ENCODE data around the gene C1orf21. TPM values are rescaled to one million over a fixed set of nuclear protein-coding genes. Genes with fewer than 3 reads are reported as not detected.

Gene C1orf21
- total RNA-seq, 1 experiment from 2014 or later, result 28.5 TPM

GRCh38 chr1:184542291-184542690, 155.5 kb downstream of the C1orf21 start (continued):
- TF ChIP-seq ARID4B (CRISPR knock-in tag; IDR thresholded peaks at IDR 0.05; ENCODE audit: borderline replicate concordance) (no peak), NFATC4 (CRISPR knock-in tag; IDR thresholded peaks at IDR 0.05) (no peak), E2F4 (CRISPR knock-in tag; IDR thresholded peaks at IDR 0.05; ENCODE audit: borderline replicate concordance, low read depth) (no peak), TEAD4 (CRISPR knock-in tag; IDR thresholded peaks at IDR 0.05) (no peak), ZNF121 (CRISPR knock-in tag; IDR thresholded peaks at IDR 0.05) (no peak), CREM (CRISPR knock-in tag; IDR thresholded peaks at IDR 0.05) (no peak), JUN (CRISPR knock-in tag; IDR thresholded peaks at IDR 0.05) (no peak), ZNF423 (CRISPR knock-in tag; IDR thresholded peaks at IDR 0.05) (no peak)
- TF ChIP-seq, protein P1, sequence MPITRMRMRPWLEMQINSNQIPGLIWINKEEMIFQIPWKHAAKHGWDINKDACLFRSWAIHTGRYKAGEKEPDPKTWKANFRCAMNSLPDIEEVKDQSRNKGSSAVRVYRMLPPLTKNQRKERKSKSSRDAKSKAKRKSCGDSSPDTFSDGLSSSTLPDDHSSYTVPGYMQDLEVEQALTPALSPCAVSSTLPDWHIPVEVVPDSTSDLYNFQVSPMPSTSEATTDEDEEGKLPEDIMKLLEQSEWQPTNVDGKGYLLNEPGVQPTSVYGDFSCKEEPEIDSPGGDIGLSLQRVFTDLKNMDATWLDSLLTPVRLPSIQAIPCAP (CRISPR knock-in tag; IDR thresholded peaks at IDR 0.05), result no peak

DNA sequence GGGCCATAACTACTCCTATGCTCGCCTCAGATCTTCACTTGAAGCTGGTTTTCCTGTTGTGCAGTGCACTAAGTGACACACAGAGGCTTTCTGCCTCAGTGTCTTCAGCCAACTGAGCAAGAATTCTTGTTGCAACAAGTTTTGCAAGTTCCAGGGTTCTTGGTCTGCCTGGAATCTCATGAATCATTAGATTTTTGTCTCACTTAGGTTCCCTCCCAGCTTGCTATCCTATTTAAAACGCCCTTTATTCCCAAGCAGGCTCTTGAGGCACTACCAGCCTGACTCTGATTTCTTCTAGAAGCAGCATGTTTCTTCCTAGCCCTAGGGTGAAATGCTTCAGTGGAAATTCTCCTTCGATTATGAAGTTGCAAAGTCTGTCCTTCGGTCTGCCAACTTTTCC, 158.8 kb downstream of the C1orf21 start:
- H3K27ac Mint-ChIP-seq, result no peak overlapping the region
- POLR2A ChIA-PET, result no interaction called here
- no peaks in the 10 kb centered on the region for H3K36me3 Mint-ChIP-seq
- CTCF ChIA-PET, result interaction anchor here (1.2 kb wide), 1 partner anchor 118 kb away, joined by 3 read pairs; no protein-coding TSS in a partner anchor
- no peaks in the 10 kb centered on the region for H3K9me3 Mint-ChIP-seq
- no peak for ATAC-seq
- DNase-seq (ENCODE audit: low spot score), result no peak
- H3K4me3 Mint-ChIP-seq, result no peak overlapping the region
- peaks cover 10% of the 10 kb centered on the region for H3K4me1 Mint-ChIP-seq
- no peaks in the 10 kb centered on the region for H3K27me3 Mint-ChIP-seq (ENCODE audit: low read depth)
- TF ChIP-seq FOXP1 (CRISPR knock-in tag; IDR thresholded peaks at IDR 0.05; ENCODE audit: borderline replicate concordance) (no peak), NR2C2 (CRISPR knock-in tag; IDR thresholded peaks at IDR 0.05) (no peak), ZNF121 (CRISPR knock-in tag; IDR thresholded peaks at IDR 0.05) (no peak), ZNF396 (CRISPR knock-in tag; IDR thresholded peaks at IDR 0.05; ENCODE audit: borderline replicate concordance) (no peak), ARID4B (CRISPR knock-in tag; IDR thresholded peaks at IDR 0.05; ENCODE audit: borderline replicate concordance) (no peak), E2F1 (CRISPR knock-in tag; IDR thresholded peaks at IDR 0.05) (no peak), MAX (CRISPR knock-in tag; IDR thresholded peaks at IDR 0.05) (no peak), HMGA2 (CRISPR knock-in tag; IDR thresholded peaks at IDR 0.05) (no peak), GRHL2 (CRISPR knock-in tag; IDR thresholded peaks at IDR 0.05; ENCODE audit: insufficient replicate concordance, severe bottlenecking) (no peak)
- TF ChIP-seq, protein P2, sequence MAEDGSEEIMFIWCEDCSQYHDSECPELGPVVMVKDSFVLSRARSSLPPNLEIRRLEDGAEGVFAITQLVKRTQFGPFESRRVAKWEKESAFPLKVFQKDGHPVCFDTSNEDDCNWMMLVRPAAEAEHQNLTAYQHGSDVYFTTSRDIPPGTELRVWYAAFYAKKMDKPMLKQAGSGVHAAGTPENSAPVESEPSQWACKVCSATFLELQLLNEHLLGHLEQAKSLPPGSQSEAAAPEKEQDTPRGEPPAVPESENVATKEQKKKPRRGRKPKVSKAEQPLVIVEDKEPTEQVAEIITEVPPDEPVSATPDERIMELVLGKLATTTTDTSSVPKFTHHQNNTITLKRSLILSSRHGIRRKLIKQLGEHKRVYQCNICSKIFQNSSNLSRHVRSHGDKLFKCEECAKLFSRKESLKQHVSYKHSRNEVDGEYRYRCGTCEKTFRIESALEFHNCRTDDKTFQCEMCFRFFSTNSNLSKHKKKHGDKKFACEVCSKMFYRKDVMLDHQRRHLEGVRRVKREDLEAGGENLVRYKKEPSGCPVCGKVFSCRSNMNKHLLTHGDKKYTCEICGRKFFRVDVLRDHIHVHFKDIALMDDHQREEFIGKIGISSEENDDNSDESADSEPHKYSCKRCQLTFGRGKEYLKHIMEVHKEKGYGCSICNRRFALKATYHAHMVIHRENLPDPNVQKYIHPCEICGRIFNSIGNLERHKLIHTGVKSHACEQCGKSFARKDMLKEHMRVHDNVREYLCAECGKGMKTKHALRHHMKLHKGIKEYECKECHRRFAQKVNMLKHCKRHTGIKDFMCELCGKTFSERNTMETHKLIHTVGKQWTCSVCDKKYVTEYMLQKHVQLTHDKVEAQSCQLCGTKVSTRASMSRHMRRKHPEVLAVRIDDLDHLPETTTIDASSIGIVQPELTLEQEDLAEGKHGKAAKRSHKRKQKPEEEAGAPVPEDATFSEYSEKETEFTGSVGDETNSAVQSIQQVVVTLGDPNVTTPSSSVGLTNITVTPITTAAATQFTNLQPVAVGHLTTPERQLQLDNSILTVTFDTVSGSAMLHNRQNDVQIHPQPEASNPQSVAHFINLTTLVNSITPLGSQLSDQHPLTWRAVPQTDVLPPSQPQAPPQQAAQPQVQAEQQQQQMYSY (CRISPR knock-in tag; IDR thresholded peaks at IDR 0.05), result no peak
- TF ChIP-seq, protein P3, sequence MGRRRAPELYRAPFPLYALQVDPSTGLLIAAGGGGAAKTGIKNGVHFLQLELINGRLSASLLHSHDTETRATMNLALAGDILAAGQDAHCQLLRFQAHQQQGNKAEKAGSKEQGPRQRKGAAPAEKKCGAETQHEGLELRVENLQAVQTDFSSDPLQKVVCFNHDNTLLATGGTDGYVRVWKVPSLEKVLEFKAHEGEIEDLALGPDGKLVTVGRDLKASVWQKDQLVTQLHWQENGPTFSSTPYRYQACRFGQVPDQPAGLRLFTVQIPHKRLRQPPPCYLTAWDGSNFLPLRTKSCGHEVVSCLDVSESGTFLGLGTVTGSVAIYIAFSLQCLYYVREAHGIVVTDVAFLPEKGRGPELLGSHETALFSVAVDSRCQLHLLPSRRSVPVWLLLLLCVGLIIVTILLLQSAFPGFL (CRISPR knock-in tag; IDR thresholded peaks at IDR 0.05; ENCODE audit: borderline replicate concordance), result no peak

Measured in WTC11 (cell line).